Calu3 (cell line): ENCODE data around the gene FHAD1. TPM values are rescaled to one million over a fixed set of nuclear protein-coding genes. Genes with fewer than 3 reads are reported as not detected.
"Not testable (repeated sequence)": the region's sequence is repeated elsewhere in the genome, so short reads cannot be mapped to it uniquely, and the experiment has no call there.

ENCODE experiments used
- BruUV-seq: library from RNA; stranded (reverse); fragments of 400-500 nt; replicated peaks from 2 replicates; lab custom pipeline; 2021; lab: Mats Ljungman, UMichigan
- CTCF ChIA-PET: fragments of 300-600 bp; sonication (Branson Sonifier 250); formaldehyde crosslinking; loops from one replicate; lab custom pipeline; 2022; ENCODE audit warnings: antibody characterized with exemption; lab: Charles Lee
- DNase-seq: peaks from one replicate; pipeline ENCODE4 v3.0.0; 2022
- H3K27ac Mint-ChIP-seq: one replicate; pipeline ENCODE4 v1.8.0; 2022; ENCODE audit warnings: mixed read lengths; ENCODE audit not compliant: unreplicated experiment
- H3K27me3 Mint-ChIP-seq: one replicate; pipeline ENCODE4 v1.8.0; 2022; ENCODE audit warnings: mixed read lengths; ENCODE audit not compliant: unreplicated experiment
- H3K36me3 Mint-ChIP-seq: one replicate; pipeline ENCODE4 v1.8.0; 2022; ENCODE audit warnings: mild to moderate bottlenecking, moderate library complexity, mixed read lengths; ENCODE audit not compliant: insufficient read depth, unreplicated experiment
- H3K4me1 Mint-ChIP-seq: one replicate; pipeline ENCODE4 v1.8.0; 2022; ENCODE audit warnings: mild to moderate bottlenecking, low read depth, mixed read lengths; ENCODE audit not compliant: unreplicated experiment
- H3K4me3 Mint-ChIP-seq: one replicate; pipeline ENCODE4 v1.8.0; 2022; ENCODE audit warnings: mild to moderate bottlenecking, low read depth, moderate library complexity, mixed read lengths; ENCODE audit not compliant: unreplicated experiment
- H3K9me3 Mint-ChIP-seq: one replicate; pipeline ENCODE4 v1.8.0; 2022; ENCODE audit warnings: low read depth, mixed read lengths; ENCODE audit not compliant: unreplicated experiment
- intact Hi-C: fragments of 100-400 bp; cut with micrococcal nuclease; formaldehyde crosslinking; loops from one replicate; pipeline ENCODE4 v1.10.0; 2022; ENCODE audit not compliant: unreplicated experiment
- total RNA-seq: library from RNA; stranded (reverse); gene quantifications from 2 replicates; pipeline ENCODE4 v1.2.3, GENCODE V29; 2022
- TF ChIP-seq, protein P1 (sequence below): fragments of 200-600 bp; IDR thresholded peaks from one replicate; pipeline ENCODE4 v1.8.0; 2022; ENCODE audit warnings: antibody characterized with exemption; ENCODE audit not compliant: unreplicated experiment

FHAD1 gene
- total RNA-seq, 1 experiment from 2014 or later, result 2.7 TPM

DNA sequence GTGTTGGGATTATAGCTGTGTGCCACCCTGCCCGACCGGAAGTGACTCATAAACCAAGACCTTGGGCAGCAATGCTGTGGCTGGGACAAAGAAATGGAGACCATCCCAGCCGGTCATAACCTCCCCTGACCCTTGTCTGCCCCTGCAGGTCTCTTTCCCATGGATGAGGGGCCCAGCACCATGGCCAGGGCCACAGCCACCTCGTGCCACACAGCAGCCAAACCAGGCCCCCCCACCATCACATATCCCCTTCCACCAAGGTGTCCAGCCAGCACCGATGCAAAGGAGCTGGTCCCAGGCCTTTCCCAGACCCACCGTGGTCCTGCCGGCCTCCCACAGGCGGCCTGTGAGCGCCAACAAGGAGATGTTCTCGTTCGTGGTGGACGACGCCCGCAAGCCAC is 42.2 kb downstream of the FHAD1 start:
- Mint-ChIP-seq H3K36me3 (no peaks in the 10 kb centered on the region), H3K4me1 (peaks cover 8% of the 10 kb centered on the region), H3K9me3 (no peaks in the 10 kb centered on the region), H3K27ac (no peak overlapping the region), H3K27me3 (no peaks in the 10 kb centered on the region), H3K4me3 (no peak overlapping the region)
- TF ChIP-seq, protein P1, sequence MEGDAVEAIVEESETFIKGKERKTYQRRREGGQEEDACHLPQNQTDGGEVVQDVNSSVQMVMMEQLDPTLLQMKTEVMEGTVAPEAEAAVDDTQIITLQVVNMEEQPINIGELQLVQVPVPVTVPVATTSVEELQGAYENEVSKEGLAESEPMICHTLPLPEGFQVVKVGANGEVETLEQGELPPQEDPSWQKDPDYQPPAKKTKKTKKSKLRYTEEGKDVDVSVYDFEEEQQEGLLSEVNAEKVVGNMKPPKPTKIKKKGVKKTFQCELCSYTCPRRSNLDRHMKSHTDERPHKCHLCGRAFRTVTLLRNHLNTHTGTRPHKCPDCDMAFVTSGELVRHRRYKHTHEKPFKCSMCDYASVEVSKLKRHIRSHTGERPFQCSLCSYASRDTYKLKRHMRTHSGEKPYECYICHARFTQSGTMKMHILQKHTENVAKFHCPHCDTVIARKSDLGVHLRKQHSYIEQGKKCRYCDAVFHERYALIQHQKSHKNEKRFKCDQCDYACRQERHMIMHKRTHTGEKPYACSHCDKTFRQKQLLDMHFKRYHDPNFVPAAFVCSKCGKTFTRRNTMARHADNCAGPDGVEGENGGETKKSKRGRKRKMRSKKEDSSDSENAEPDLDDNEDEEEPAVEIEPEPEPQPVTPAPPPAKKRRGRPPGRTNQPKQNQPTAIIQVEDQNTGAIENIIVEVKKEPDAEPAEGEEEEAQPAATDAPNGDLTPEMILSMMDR, result no peak
- intact Hi-C loops, result no loop called here
- no TSS peak for BruUV-seq
- CTCF ChIA-PET, result no interaction called here
- no peak for DNase-seq

DNA sequence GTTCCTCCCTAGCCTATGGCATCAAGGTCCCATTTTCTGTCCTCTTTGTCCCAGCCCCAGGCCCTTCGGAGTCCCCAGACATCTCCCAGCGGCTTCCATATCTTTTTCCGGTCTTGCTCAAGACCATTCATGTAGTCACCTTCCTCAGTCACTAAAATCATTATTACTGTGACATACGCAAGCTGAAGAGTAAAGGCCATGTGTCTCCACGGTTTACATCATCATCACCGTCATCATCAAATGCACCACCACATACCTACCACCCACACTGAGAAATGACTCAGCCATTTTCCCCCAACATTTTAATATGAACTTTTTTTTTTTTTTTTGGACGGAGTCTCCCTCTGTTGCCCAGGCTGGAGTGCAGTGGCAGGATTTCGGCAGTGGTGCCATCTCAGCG is 43.4 kb downstream of the FHAD1 start:
- no TSS peak for BruUV-seq
- DNase-seq, result no peak
- H3K4me3 Mint-ChIP-seq, result no peak overlapping the region
- CTCF ChIA-PET, result no interaction called here
- intact Hi-C loops, result no loop called here
- no peaks in the 10 kb centered on the region for H3K4me1 Mint-ChIP-seq
- TF ChIP-seq, protein P1, result no peak
- H3K27me3 Mint-ChIP-seq, result no peaks in the 10 kb centered on the region
- H3K9me3 Mint-ChIP-seq, result no peaks in the 10 kb centered on the region
- no peak overlapping the region for H3K27ac Mint-ChIP-seq
- H3K36me3 Mint-ChIP-seq, result no peaks in the 10 kb centered on the region

DNA sequence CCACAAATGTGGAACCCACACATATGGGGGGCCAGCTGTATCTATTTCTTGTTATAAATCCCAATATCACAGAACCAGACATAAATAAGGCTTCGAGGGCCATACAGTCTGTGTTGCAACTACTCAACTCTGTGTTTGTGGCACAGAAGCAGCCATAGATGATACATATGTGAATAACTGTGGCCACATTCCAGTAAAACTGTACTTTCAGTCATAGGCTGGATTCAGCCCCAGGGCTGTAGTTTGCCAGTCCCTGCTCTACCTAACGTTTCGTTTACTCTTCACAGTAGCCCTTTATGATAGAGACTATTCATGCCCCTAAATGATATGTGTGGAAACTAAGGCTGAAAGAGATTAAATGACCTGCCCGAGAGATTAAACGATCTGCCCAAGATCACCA is 48.7 kb downstream of the FHAD1 start:
- Mint-ChIP-seq H3K27me3 (no peaks in the 10 kb centered on the region), H3K36me3 (no peaks in the 10 kb centered on the region), H3K9me3 (no peaks in the 10 kb centered on the region), H3K4me1 (no peaks in the 10 kb centered on the region), H3K27ac (no peak overlapping the region), H3K4me3 (no peak overlapping the region)
- TF ChIP-seq, protein P1, result no peak
- DNase-seq, result no peak
- no TSS peak for BruUV-seq
- intact Hi-C loops, result no loop called here
- CTCF ChIA-PET, result no interaction called here

DNA sequence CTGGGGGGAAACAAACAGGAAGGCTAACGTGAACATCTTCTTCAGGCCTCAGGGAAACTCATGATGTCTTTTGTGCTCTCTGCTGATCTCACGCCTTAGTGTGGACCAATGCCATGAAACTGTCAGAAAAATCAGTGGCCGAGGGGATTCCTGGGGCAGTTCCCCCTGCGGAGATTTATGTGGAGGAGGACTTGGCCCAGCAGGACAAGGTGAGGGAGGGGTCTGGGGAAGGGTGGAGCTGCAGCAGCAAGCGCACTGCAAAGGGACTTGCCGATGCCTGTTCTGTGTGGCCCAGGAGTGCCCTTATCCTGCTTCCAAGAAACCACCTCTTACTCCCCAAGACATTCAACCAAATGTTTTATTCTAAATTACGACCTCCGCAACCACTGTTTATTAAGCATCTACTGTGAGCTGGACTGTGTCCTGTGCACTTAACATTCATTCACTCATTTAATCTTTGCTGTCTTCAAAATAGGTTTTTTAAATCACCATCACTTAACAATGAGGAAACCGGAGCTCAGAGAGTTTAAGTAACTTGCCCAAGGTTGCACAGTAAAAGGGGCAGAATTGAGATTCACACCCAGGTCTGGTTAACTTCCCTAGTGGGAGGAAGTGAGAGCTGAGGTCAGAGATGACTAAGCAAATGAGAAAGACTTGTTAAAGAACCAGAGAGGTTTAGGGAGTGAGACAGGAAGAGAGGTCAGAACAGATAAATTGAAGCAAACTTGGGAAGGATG is 49.7 kb downstream of the FHAD1 start:
- H3K27ac Mint-ChIP-seq, result no peak overlapping the region
- DNase-seq, result no peak
- H3K36me3 Mint-ChIP-seq, result no peaks in the 10 kb centered on the region
- H3K9me3 Mint-ChIP-seq, result no peaks in the 10 kb centered on the region
- intact Hi-C loops, result no loop called here
- TF ChIP-seq, protein P1, result no peak
- no peaks in the 10 kb centered on the region for H3K4me1 Mint-ChIP-seq
- CTCF ChIA-PET, result interaction anchor here (0.7 kb wide), 2 partner anchors 18 kb away, joined by 4 to 5 read pairs; no protein-coding TSS in a partner anchor
- BruUV-seq, result no TSS peak
- H3K27me3 Mint-ChIP-seq, result no peaks in the 10 kb centered on the region
- no peak overlapping the region for H3K4me3 Mint-ChIP-seq

DNA sequence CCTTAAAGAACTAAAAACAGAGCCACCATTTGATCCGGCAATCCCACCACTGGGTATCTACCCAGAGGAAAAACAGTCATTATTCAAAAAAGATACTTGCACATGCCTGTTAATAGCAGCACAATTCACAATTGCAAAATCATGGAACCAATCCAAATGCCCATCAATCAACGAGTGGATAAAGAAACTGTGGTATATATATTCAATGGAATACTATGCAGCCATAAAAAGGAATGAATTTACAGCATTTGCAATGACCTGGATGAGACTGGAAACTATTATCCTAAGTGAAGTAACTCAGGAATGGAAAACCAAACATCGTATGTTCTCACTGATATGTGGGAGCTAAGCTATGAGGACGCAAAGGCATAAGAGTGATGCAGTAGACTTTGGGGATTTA is 51.0 kb downstream of the FHAD1 start:
- intact Hi-C loops, H3K9me3 Mint-ChIP-seq, H3K27ac Mint-ChIP-seq, H3K36me3 Mint-ChIP-seq, CTCF ChIA-PET, H3K4me3 Mint-ChIP-seq, H3K4me1 Mint-ChIP-seq, H3K27me3 Mint-ChIP-seq, DNase-seq, BruUV-seq: not testable (repeated sequence)
